Fibroblast of mammary gland (primary cell): Measurements from ENCODE around the gene NCK2.

Experiments
- DNase-seq: peaks from one replicate; pipeline ENCODE4 v3.0.0-alpha.2; 2010; ENCODE audit warnings: low read depth
- H3K4me3 ChIP-seq: 2 replicates; pipeline ENCODE4 v1.5.1; 2011; ENCODE audit warnings: low read depth, mild to moderate bottlenecking, low read length, moderate library complexity; ENCODE audit not compliant: control insufficient read depth
- TF ChIP-seq, protein P1 (sequence below): conservative IDR thresholded peaks from 2 replicates; pipeline ENCODE4 v1.5.1; 2011; ENCODE audit warnings: low read depth, low read length, inconsistent platforms; ENCODE audit not compliant: control insufficient read depth, insufficient read depth

Gene NCK2

DNA sequence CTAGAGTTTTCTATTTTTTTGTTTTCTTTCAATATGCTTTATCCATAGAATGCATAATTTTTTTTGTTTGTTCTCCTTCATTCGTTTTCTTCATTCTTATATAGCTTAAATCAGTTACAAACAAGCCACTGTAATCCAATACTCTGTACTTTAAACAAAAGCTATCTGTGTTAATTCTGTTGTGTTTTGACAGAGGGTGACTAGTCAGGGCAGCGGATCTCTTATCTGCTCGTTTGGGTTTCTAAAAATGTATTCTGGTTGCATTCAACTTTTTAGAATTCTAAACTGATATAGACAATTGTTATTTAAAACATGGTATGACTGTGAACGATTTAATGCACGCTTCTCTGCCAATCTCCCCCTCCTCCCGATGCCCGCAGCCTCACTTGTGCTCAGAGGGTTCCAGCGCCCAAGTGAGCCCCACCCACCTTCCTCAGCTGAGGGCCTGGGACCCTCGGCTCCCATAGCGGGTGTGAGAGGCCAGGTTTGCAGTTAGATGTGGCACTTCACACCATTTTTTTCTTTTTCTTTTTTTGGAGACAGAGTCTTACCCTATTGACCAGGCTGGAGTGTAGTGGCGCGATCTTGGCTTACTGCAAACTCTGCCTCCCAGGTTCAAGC lies 44.1 kb downstream of the NCK2 start:
- TF ChIP-seq, protein P1, sequence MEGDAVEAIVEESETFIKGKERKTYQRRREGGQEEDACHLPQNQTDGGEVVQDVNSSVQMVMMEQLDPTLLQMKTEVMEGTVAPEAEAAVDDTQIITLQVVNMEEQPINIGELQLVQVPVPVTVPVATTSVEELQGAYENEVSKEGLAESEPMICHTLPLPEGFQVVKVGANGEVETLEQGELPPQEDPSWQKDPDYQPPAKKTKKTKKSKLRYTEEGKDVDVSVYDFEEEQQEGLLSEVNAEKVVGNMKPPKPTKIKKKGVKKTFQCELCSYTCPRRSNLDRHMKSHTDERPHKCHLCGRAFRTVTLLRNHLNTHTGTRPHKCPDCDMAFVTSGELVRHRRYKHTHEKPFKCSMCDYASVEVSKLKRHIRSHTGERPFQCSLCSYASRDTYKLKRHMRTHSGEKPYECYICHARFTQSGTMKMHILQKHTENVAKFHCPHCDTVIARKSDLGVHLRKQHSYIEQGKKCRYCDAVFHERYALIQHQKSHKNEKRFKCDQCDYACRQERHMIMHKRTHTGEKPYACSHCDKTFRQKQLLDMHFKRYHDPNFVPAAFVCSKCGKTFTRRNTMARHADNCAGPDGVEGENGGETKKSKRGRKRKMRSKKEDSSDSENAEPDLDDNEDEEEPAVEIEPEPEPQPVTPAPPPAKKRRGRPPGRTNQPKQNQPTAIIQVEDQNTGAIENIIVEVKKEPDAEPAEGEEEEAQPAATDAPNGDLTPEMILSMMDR: no peak
- no peak overlapping the region for H3K4me3 ChIP-seq
- no peak for DNase-seq

DNA sequence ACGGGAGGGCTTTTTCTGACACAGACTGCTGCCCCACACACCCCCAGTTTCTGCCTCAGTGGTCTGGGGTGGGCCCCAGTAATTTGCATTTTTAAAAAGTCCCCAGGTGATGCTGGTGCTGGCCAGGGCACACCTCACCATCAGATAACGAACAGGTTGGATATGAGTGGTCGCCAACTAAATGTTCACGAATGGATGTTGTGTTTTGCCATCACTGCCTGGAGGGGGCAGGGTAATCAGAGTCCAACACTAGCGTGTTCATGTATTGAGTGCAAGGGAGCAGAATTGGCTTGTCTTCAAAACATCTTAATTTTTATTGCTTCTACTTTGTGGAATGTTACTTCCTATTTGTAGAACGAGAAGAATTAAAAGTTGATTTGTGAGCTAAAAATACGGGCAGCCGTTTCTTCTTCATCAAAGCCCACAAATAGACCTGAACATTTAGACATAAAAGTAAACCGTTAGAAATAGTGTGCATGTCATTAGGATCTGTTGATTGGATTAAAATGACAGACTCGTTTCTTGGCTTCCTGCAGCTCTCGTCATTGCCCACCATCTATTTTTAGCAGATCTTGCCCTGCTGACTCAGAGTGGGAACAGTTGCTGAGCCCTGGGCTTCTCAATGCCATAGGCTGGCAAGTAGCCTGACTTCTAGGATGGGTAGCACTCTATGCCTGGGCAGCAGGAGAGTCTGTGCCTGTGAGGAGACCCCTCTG lies 45.2 kb downstream of the NCK2 start:
- TF ChIP-seq, protein P1: no peak
- peak; percentile 60 for DNase-seq
- H3K4me3 ChIP-seq: no peak overlapping the region

DNA sequence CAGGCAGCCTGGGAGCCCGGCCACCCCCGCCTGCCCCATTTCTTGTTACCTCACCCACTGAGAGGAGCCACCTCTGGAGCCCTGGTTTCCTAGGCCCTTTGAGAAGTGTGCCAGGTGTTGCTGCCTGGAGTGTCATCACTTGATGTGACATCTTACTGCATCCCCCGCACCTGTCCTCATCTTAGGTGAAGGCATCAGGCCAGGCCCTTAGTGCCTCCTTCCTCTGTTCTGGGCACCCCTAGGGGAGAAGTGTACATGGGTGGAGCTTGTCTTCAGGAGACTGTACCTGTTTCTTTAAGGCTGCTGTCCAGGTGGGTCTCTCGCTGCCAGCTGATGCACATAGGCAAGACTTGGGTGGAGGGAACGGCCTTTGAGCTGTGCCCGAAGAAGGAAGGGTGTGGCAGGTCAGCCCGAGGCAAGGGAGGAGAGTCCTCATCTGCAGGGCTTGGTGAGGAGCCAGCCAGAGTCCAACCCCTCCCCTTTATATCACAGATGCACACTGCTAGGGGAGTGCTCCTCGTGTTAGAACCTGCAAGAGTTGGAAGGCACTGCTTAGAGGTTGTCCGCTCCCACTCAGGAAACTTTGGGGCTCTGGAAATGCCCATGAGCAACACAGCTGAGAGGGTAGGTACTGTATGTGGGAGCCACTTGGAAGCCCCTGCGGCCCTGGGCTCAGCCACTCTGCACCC lies 45.9 kb downstream of the NCK2 start:
- TF ChIP-seq, protein P1: no peak
- H3K4me3 ChIP-seq: no peak overlapping the region
- DNase-seq: no peak

DNA sequence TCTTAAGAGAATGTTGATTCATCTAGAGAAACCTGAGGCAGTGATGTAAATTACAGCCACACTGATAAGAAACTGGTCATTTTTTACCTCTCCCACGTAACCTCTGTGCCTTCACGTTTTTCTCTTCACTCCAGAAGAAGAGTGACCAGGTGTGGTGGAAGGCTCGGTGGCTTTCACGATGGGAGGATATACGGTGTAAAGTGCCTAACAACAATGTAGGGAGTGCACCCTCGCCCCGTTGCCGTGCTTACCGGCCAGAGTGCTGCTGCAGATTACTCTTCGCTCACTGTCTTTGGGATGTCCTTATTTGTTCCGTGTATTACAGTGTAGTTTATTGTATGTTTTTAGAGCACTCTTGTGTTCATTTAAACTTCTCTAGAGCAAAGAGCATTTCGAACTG lies 46.5 kb downstream of the NCK2 start:
- no peak for DNase-seq
- TF ChIP-seq, protein P1: no peak
- H3K4me3 ChIP-seq: no peak overlapping the region

DNA sequence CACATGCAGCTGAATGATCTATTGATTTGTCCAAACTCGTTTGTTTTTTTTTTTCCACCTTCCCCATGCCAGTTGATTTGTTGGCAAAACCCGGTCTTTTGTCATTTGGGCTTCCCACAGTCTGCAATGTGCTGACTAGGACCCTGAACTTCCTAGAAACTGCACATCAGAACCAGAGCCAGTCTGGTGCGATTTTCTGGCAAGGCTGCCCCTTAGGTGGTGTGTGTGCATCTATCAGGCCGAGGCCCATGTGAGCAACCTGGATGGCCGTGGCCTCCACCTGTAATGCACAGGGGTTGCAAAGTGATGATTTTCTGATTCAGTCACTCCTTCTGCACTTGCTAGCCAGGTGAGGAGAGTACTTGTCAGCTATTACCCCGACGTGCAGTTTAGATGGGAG lies 47.8 kb downstream of the NCK2 start:
- TF ChIP-seq, protein P1: no peak
- H3K4me3 ChIP-seq: no peak overlapping the region
- no peak for DNase-seq

DNA sequence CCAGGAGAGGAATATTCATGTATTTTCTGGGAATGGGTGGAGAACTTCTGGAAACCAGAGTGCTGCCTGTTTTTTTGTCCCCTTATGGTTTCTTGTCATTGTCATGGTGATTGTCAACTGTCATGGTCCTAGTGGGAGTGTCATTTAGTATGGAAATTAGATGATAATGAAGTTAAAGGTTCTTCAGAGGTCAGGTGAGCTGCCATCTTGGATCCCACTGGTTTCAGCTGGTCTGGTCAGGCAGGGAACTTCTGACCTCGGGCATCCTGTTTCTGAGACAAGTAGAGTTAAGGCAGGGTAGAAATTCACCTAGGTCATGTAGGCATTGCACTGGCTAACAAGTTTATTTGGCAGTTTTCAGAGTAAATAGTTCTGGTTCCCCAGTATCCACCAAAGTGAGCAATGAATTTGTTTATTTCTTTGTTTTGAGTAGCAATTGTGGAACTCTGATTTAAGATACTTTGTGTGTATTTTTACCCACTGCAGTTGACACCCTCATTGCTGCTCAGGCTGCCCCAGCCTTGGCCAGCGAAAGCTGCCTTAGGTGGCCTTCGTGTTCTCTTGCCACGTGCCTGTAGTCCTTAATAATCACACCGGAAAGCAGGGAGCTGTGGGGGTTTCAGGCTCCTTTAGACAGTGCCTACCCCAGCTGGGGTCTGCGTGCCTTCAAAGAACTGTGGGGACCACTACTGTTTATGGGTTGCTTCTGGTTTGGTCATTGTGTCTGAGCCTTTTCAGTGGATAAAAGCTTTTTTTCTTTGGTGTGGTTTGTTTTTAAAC lies 48.7 kb downstream of the NCK2 start:
- TF ChIP-seq, protein P1: no peak
- H3K4me3 ChIP-seq: no peak overlapping the region
- DNase-seq: no peak
